ENCODE results near the gene NEURL1B.

NEURL1B gene

GRCh38 chr5:172715421-172715780 lies 74.3 kb downstream of the NEURL1B start:
- ChIA-PET POLR2A (interaction anchor here (0.8 to 2.5 kb wide), 4 partner anchors 56 to 244 kb away, joined by 3 to 37 read pairs (median 4); partner anchors contain the start of genes DUSP1 and RPL26L1), CTCF (interaction anchor here (0.8 to 5.9 kb wide), 33 partner anchors 8 to 454 kb away, joined by 3 to 61 read pairs (median 5); partner anchors contain the start of genes DUSP1 and RPL26L1)
- TF ChIP-seq L3MBTL2 (conservative IDR thresholded peaks at IDR 0.05) (no peak), NFRKB (IDR thresholded peaks at IDR 0.05) (no peak), BHLHE40 (IDR thresholded peaks at IDR 0.05; ENCODE audit: borderline replicate concordance) (no peak), FOXK2 (IDR thresholded peaks at IDR 0.05) (no peak), SUZ12 (IDR thresholded peaks at IDR 0.05) (no peak), PKNOX1 (IDR thresholded peaks at IDR 0.05) (no peak), HDGF (IDR thresholded peaks at IDR 0.05; ENCODE audit: borderline replicate concordance) (no peak), FOXM1 (IDR thresholded peaks at IDR 0.05; ENCODE audit: borderline replicate concordance) (no peak), ZNF384 (IDR thresholded peaks at IDR 0.05) (no peak), CTBP1 (IDR thresholded peaks at IDR 0.05; ENCODE audit: borderline replicate concordance) (no peak), ELF4 (IDR thresholded peaks at IDR 0.05) (no peak), TARDBP (IDR thresholded peaks at IDR 0.05) (no peak), LEF1 (IDR thresholded peaks at IDR 0.05; ENCODE audit: borderline replicate concordance) (no peak), FOXA1 (IDR thresholded peaks at IDR 0.05) (no peak), SP1 (IDR thresholded peaks at IDR 0.05) (no peak), ARNT (IDR thresholded peaks at IDR 0.05) (no peak)
- no peak for DNase-seq (ENCODE audit: extremely low spot score)

DNA sequence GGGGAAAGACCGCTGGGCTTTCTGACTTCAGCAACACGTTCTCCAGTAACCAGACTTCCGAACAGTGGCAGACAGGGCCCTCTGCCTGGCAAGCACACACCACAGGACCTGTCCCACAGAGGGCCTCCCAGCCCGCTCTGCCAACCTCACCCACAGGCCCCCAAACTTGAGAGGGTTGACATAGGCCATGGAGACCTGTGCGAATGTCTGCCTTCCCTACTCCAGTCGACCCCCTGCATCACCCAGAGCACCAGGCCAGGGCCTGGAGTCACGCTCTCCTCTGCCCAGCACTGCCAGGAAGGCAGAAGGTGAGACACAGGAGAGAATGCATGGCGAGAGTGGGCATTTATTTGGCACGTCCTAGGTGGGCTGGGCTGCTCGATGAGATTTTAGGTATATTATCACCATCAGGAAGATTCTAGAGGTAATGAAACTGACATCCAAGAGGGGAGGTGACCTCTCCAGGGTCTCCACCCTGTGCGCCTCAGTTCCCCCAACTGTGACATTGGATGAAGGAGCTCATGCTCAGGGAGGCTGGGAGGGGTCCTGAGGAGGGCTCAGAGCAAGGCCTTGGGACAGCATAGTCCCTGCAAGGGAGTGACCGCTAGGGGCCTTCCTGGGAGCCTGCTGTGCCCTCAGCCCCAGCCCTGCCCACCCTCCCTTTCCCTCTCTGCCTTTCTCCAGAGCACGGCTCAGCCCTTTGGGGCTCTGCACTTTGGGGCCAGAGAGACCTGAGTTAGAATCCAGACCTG lies 75.0 kb downstream of the NEURL1B start:
- POLR2A ChIA-PET: interaction anchor here (0.8 to 2.0 kb wide), 3 partner anchors 51 to 243 kb away, joined by 3 to 27 read pairs (median 4); partner anchors contain the start of genes DUSP1 and RPL26L1
- no peak for DNase-seq (ENCODE audit: extremely low spot score)
- TF ChIP-seq TARDBP (IDR thresholded peaks at IDR 0.05) (no peak), SUZ12 (IDR thresholded peaks at IDR 0.05) (no peak), NFRKB (IDR thresholded peaks at IDR 0.05) (no peak), ELF4 (IDR thresholded peaks at IDR 0.05) (no peak), FOXK2 (IDR thresholded peaks at IDR 0.05) (no peak), BHLHE40 (IDR thresholded peaks at IDR 0.05; ENCODE audit: borderline replicate concordance) (no peak), CTBP1 (IDR thresholded peaks at IDR 0.05; ENCODE audit: borderline replicate concordance) (no peak), L3MBTL2 (conservative IDR thresholded peaks at IDR 0.05) (no peak), LEF1 (IDR thresholded peaks at IDR 0.05; ENCODE audit: borderline replicate concordance) (no peak), PKNOX1 (IDR thresholded peaks at IDR 0.05) (no peak), HDGF (IDR thresholded peaks at IDR 0.05; ENCODE audit: borderline replicate concordance) (no peak), FOXA1 (IDR thresholded peaks at IDR 0.05) (no peak), ZNF384 (IDR thresholded peaks at IDR 0.05) (no peak), ARNT (IDR thresholded peaks at IDR 0.05) (no peak), FOXM1 (IDR thresholded peaks at IDR 0.05; ENCODE audit: borderline replicate concordance) (no peak), SP1 (IDR thresholded peaks at IDR 0.05) (no peak)
- CTCF ChIA-PET: interaction anchor here (0.6 to 2.0 kb wide), 16 partner anchors 9 to 221 kb away, joined by 3 to 15 read pairs (median 4); partner anchors contain the start of gene DUSP1

GRCh38 chr5:172716796-172717313 lies 75.8 kb downstream of the NEURL1B start:
- POLR2A ChIA-PET: interaction anchor here (0.8 to 2.0 kb wide), 3 partner anchors 50 to 242 kb away, joined by 3 to 27 read pairs (median 4); partner anchors contain the start of genes DUSP1 and RPL26L1
- peak; percentile 87 for DNase-seq (ENCODE audit: extremely low spot score)

GRCh38 chr5:172717481-172718195 lies 76.6 kb downstream of the NEURL1B start:
- no peak for DNase-seq (ENCODE audit: extremely low spot score)
- ChIA-PET POLR2A (interaction anchor here (1.3 to 2.0 kb wide), 2 partner anchors 50 to 54 kb away, joined by 4 to 27 read pairs; partner anchors contain the start of gene DUSP1), CTCF (interaction anchor here (0.6 to 2.0 kb wide), 15 partner anchors 7 to 219 kb away, joined by 3 to 15 read pairs (median 4); partner anchors contain the start of gene DUSP1)
- TF ChIP-seq ELF4 (IDR thresholded peaks at IDR 0.05) (no peak), ZNF384 (IDR thresholded peaks at IDR 0.05) (no peak), FOXK2 (IDR thresholded peaks at IDR 0.05) (no peak), SP1 (IDR thresholded peaks at IDR 0.05) (no peak), ARNT (IDR thresholded peaks at IDR 0.05) (no peak), FOXA1 (IDR thresholded peaks at IDR 0.05) (no peak), SUZ12 (IDR thresholded peaks at IDR 0.05) (no peak), L3MBTL2 (conservative IDR thresholded peaks at IDR 0.05) (no peak), LEF1 (IDR thresholded peaks at IDR 0.05; ENCODE audit: borderline replicate concordance) (no peak), CTBP1 (IDR thresholded peaks at IDR 0.05; ENCODE audit: borderline replicate concordance) (no peak), BHLHE40 (IDR thresholded peaks at IDR 0.05; ENCODE audit: borderline replicate concordance) (no peak), FOXM1 (IDR thresholded peaks at IDR 0.05; ENCODE audit: borderline replicate concordance) (no peak), TARDBP (IDR thresholded peaks at IDR 0.05) (no peak), HDGF (IDR thresholded peaks at IDR 0.05; ENCODE audit: borderline replicate concordance) (no peak), NFRKB (IDR thresholded peaks at IDR 0.05) (no peak)

More at GRCh38 chr5:172716796-172717313, 75.8 kb downstream of the NEURL1B start:
- CTCF ChIA-PET: interaction anchor here (0.6 to 2.0 kb wide), 19 partner anchors 8 to 385 kb away, joined by 3 to 15 read pairs (median 4); partner anchors contain the start of gene DUSP1
- TF ChIP-seq PKNOX1 (IDR thresholded peaks at IDR 0.05): peak; percentile 84
- TF ChIP-seq LEF1 (IDR thresholded peaks at IDR 0.05; ENCODE audit: borderline replicate concordance): no peak

Data from HEK293T (cell line).